Mucosa of rectum (tissue), 2 donors: ENCODE data around the gene KLHL40.

Experiments
- H3K27ac ChIP-seq, 2 donors: one replicate each; pipeline ENCODE4 v1.7.0; 2013; ENCODE audit warnings: inconsistent platforms in 2 of 2, low read depth in 2 of 2, low read length in 2 of 2
- H3K27me3 ChIP-seq, 2 donors: one replicate each; pipeline ENCODE4 v1.7.0; 2013; ENCODE audit warnings: low read length in 2 of 2; ENCODE audit not compliant: control insufficient read depth in 2 of 2, insufficient read depth in 2 of 2
- H3K36me3 ChIP-seq, 2 donors: one replicate each; pipeline ENCODE4 v1.7.0; 2013; ENCODE audit warnings: low read length in 2 of 2; ENCODE audit not compliant: control insufficient read depth in 2 of 2, insufficient read depth in 2 of 2
- H3K4me1 ChIP-seq, 2 donors: one replicate each; pipeline ENCODE4 v1.7.0; 2013; ENCODE audit warnings: low read length in 2 of 2, mild to moderate bottlenecking in 1 of 2; ENCODE audit not compliant: control insufficient read depth in 2 of 2, insufficient read depth in 2 of 2
- H3K4me3 ChIP-seq, 2 donors: one replicate each; pipeline ENCODE4 v1.7.0; 2013; ENCODE audit warnings: low read length in 2 of 2
- H3K9ac ChIP-seq, 2 donors: one replicate each; pipeline ENCODE4 v1.7.0; 2013; ENCODE audit warnings: low read length in 2 of 2, low read depth in 1 of 2, mild to moderate bottlenecking in 1 of 2
- H3K9me3 ChIP-seq, 2 donors: one replicate each; pipeline ENCODE4 v1.7.0; 2013; ENCODE audit warnings: low read length in 2 of 2; ENCODE audit not compliant: control insufficient read depth in 2 of 2
- donor health status: healthy.
- donor health status: Normal muscosa, but diverticular disease.

Gene KLHL40

DNA sequence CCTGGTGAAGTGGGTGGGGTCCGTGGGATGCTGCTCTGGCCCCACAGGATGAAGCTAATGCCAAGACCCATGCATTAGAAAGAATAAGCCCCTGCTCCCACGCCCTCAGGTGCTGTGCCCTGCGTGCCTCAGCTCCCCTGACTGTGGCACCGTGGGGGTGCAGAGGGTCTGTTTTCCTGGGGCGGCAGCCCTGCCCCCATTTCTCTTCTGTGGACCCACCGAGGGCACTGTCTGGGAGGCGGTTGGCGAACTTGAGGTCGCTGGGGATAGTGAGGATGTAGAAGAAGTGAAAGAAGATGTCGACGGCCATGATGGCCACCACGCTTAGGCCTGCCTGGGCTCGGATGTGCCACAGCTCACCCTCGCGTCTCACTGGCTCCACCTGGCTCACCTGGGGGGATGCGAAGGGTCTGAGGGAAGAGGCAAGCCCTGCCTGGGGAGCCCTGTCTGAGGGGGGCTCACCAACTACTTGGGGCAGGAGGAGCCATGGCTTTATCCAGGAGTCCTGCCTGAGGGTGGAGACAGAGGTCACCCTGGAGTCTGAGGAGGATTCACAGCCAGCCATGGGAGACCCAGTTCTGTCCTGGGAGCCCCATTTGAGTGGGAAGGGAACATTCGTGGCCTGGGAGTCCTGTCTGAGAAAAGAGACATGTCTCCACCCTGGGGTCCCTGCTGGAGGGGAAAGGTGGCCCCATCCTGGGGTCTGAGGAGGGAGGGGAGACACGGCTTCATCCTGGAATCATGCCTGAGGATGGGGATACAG is 12.1 kb downstream of the KLHL40 start:
- no peak overlapping the region for H3K9ac ChIP-seq
- H3K9me3 ChIP-seq, result no peaks in the 10 kb centered on the region
- H3K27ac ChIP-seq, result no peak overlapping the region
- no peaks in the 10 kb centered on the region for H3K27me3 ChIP-seq
- no peaks in the 10 kb centered on the region for H3K4me1 ChIP-seq
- H3K36me3 ChIP-seq, result no peaks in the 10 kb centered on the region
- H3K4me3 ChIP-seq, result no peak overlapping the region

DNA sequence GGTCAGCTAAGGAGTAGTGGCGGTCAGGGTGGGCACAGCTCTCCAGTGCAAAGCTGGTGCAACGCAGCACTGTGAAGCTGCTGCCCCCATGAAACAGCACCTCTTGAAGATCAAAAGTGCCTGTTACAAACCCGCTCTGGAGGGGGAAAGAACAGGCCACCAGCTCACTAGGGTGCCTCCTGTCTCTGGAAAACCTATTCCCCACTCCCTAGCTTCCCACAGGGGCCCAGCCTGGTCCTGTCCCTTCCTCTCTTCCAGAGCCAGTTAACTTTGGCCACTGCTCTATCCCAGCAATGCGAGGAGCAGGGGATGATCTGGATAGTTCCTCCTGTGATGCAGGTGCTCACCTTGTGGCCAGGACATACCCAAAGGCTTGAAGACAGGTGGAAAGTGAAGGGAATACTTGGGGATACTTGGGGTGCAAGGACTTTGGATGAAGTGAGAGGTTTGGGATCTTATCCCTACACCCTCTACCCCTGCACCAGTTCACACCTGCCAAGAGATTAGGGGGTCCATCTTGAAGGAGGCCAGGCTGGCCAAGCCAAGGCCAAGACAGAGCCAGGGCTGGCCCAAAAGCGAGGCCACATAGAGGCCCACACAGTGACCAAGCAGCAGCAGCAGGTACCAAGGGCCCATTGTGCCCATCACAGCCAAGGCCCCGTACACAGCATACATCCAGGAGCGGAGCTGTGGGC is 13.0 kb downstream of the KLHL40 start:
- Histone ChIP-seq H3K9me3 (no peaks in the 10 kb centered on the region), H3K9ac (no peak overlapping the region), H3K4me1 (no peaks in the 10 kb centered on the region), H3K27me3 (no peaks in the 10 kb centered on the region), H3K4me3 (no peak overlapping the region), H3K27ac (no peak overlapping the region), H3K36me3 (no peaks in the 10 kb centered on the region)

DNA sequence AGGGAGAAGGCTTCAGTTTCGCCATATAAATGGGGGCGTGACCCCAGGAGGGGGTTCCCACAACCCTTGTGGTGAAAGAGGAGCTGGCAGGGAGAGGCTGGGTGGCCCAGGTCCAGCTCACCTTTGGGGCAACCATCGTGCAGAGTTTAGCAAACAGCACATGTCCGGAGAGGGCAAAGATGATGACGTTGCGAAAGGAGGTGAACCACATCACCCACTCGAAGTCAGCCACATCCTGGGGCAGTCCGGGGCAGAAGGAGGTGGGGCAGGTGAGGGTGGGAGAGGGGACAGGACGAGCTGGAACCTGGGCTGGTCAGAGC is 13.5 kb downstream of the KLHL40 start:
- no peak overlapping the region for H3K4me3 ChIP-seq
- H3K36me3 ChIP-seq, result no peaks in the 10 kb centered on the region
- no peaks in the 10 kb centered on the region for H3K4me1 ChIP-seq
- H3K27me3 ChIP-seq, result no peaks in the 10 kb centered on the region
- no peak overlapping the region for H3K27ac ChIP-seq
- no peak overlapping the region for H3K9ac ChIP-seq
- H3K9me3 ChIP-seq, result no peaks in the 10 kb centered on the region

DNA sequence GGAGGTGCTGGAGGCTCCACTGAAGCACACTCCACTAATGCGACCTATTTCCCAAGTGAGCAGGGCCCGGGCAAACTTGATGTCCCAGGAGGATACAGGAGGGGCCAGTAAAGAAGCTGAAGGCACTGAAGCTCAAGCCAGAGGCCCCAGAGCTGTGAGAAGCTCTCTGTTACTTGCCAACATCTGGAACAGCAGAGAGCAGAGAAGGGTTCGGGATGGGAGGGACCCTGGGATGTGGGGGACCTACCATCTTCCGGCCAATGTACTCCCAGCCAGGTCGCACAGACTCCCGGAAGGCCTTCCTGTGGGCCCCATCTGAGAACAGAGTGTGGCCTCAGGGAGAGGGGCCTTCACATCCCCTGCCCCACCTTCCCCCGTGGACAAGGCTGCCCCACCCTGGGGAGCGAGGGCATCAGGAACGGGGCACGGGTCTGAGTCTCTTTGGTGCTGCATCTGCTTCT is 14.2 kb downstream of the KLHL40 start:
- no peaks in the 10 kb centered on the region for H3K27me3 ChIP-seq
- H3K4me3 ChIP-seq, result no peak overlapping the region
- no peak overlapping the region for H3K9ac ChIP-seq
- no peak overlapping the region for H3K27ac ChIP-seq
- H3K4me1 ChIP-seq, result no peaks in the 10 kb centered on the region
- H3K9me3 ChIP-seq, result no peaks in the 10 kb centered on the region
- H3K36me3 ChIP-seq, result no peaks in the 10 kb centered on the region

DNA sequence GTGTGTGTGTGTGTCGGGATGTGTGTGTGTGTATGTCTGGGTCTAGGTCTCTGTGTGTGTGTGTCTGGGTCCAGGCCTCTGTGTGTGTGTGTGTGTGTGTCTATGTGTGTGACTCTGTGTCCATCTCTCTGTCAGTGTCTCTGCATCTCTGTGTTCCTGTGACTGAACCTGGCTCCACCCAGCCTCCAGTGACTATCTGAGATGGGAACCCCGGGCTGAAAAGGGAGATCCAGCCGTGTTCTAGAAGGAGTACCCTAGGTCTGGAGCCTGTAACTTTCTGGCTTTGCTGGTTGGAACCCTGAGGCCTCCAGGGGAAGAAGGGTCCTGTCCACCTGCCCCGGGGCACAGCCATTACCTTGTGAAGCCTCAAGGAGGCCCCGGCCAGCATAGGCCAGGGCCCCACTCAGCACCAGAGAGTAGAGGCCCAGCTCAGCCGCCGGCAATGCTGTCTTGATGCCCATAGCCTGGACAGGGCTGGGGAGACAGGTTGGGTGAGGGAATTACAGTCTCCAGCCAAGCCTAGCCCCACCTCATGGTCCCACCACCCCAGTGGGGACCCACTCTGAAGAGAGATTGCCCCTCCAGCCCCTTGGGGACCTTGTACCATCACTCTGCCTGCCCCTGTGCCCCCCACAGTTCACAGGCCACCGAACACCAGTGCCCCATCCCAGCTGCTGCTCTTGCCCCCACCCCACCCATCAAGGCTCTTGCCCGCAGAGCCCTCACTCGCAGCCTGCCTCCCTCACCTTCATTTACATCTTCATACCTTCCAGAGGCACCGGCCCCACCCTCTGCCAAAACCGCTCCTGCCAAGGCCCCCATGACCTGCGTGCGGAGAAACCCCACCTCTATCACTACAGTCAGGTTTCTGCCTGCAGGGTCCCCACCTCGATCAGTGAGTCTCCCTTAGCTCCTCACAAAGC is 15.3 kb downstream of the KLHL40 start:
- Histone ChIP-seq H3K4me1 (no peaks in the 10 kb centered on the region), H3K4me3 (no peak overlapping the region), H3K9ac (no peak overlapping the region), H3K27me3 (no peaks in the 10 kb centered on the region), H3K9me3 (no peaks in the 10 kb centered on the region), H3K27ac (no peak overlapping the region), H3K36me3 (no peaks in the 10 kb centered on the region)

DNA sequence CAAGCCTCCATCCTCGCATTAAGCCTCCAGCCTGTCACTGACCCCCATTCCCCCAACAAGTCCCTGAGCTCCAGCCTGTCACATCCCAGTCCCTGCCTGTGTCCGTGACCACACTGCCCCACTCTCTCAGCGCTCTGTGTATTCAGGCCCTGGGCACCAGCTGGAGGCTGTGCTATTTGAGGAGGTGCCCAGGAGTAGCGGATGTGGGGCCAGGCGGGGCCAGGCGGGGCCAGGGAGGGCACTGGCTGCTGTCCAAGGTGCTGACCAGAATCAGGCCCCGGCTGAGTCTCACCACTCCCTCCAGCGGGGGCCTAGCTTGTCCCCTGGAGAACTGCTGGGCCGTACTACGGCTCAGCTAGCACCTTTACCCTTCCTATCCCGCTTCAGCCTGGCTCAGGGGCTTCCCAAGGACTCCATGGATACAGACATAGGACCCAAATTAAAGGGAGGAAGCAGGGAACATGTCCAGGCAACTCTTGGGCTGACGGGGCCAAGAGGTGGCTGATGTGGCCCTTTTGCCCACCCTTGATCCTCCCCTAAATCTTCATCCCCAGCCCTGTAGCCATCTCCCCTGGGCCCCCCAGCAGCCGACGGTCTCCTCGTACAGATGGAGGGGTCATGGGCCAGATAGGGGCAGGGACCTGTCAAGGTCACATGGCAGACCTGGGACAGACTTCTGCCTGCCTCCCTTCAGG is 16.2 kb downstream of the KLHL40 start:
- no peaks in the 10 kb centered on the region for H3K27me3 ChIP-seq
- H3K27ac ChIP-seq, result no peak overlapping the region
- no peaks in the 10 kb centered on the region for H3K4me1 ChIP-seq
- H3K36me3 ChIP-seq, result no peaks in the 10 kb centered on the region
- no peak overlapping the region for H3K9ac ChIP-seq
- H3K9me3 ChIP-seq, result no peaks in the 10 kb centered on the region
- H3K4me3 ChIP-seq, result no peak overlapping the region

DNA sequence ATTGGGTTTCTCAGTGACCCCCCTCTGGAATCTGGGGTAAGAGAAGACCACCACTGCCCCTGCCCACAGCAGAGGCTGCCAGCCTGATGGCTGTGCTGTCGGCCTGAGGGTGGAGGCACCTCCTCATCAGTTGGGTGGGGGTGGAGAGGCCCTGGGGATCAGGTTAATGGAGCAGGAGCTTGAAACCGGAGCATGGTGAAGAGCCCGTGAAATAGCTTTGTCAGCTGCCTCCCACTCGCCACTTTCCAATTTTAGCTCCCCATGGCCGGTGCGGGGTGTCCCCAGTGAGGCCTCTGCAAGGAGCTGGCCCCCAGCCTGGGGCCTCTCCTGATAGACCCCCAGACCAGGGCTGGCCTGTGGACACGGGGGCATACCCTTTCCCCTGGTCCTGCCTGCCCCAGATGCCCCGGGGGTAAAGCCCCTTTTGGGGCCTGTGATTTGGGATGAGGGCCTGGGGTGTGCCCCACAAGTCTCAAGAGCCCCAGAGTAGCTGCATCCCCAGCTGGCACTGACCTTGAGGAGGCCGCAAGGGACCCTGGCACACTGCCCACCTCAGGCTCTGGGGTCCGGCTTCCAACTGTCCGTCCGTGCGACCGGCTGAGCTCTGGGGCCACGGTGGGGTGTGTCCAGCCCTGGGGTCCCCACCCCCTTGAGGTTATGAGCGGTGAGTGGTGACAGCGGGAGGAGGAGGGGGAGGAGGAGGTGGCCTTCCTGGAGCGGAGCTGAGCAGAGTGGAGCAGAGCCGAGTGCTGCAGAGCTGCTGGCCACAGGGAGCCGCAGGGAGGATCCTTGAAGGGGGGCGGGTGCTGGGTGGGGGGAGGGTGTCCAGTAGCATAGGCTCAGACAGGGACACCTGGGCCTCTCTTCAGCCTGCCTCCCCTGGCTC is 17.0 kb downstream of the KLHL40 start, which contains the start of gene HHATL:
HHATL (minus strand) TSS at position 733 of the 886 bp plus-strand sequence. CDS start 1,972 bp downstream, outside the sequence.
- Histone ChIP-seq H3K27me3 (no peaks in the 10 kb centered on the region), H3K27ac (no peak within 1 kb of the TSS), H3K9ac (no peak within 1 kb of the TSS), H3K36me3 (no peaks in the 10 kb centered on the region), H3K4me1 (no peaks in the 10 kb centered on the region), H3K4me3 (no peak within 1 kb of the TSS), H3K9me3 (no peaks in the 10 kb centered on the region)

DNA sequence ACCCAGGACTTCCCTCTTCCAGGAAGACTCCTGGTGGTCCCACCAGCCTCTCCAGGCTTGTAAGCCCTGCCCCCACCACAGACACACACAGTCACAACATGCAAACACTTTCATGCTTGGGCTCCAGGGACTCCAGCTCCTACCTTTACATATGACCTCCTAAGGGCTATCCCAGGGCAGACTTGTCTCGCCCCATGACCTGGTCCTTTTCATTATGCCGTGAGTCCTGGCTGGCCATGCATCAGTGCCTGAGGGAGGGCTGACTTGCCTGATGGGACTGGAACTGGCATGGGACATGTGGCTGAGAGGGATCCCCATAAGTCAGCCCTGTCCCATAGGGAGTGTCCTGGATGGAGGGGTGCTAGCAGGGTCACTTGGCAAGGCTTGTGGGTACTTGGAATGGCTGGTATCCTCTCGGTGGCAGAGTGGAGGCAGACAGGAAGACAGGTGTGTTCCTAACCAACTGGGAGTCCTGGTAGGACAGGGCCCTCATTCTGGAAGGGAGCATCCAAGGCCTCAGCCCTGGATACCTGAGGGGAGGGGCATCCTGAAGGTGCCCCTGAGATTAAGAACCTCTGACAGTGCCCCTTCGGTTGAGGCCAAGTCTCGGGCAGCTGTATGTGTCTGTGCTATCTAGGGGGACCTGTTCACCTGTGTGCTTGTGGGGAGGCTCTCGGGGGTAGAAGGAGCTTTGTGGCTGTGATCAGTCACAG is 17.8 kb downstream of the KLHL40 start:
- no peaks in the 10 kb centered on the region for H3K9me3 ChIP-seq
- no peak overlapping the region for H3K4me3 ChIP-seq
- H3K36me3 ChIP-seq, result no peaks in the 10 kb centered on the region
- H3K27me3 ChIP-seq, result no peaks in the 10 kb centered on the region
- H3K9ac ChIP-seq, result no peak overlapping the region
- no peaks in the 10 kb centered on the region for H3K4me1 ChIP-seq
- H3K27ac ChIP-seq, result no peak overlapping the region

DNA sequence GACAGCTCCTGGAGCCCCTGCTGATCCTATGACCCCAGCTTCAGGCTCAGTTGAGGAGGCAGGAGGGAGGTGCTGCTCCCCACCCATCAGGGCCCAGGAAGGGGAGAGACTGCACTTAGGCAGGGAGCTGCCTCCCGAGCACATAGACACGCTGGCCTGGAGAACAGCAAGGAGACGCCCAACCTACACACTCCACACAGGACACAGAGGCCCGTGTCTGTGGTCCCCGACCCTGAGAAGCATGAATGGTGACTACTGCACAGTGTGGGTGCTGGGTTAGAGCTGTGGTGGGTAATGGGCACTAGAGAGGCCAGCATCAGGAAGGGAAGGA is 18.3 kb downstream of the KLHL40 start:
- Histone ChIP-seq H3K27ac (no peak overlapping the region), H3K9me3 (no peaks in the 10 kb centered on the region), H3K27me3 (no peaks in the 10 kb centered on the region), H3K4me1 (no peaks in the 10 kb centered on the region), H3K4me3 (no peak overlapping the region), H3K9ac (no peak overlapping the region), H3K36me3 (no peaks in the 10 kb centered on the region)
